Measurements from ENCODE around the gene CIT.

GRCh38 chr12:119791453-119791852, 85.7 kb downstream of the CIT start:
- TF ChIP-seq CTCF (conservative IDR thresholded peaks at IDR 0.05 in 1 of 2, IDR thresholded peaks at IDR 0.05 in 1 of 2; ENCODE audit: extremely low read depth in 1 of 2, insufficient read depth in 1 of 2, low read depth in 1 of 2, low read length in 2 of 2) (no peak), EZH2 (IDR thresholded peaks at IDR 0.05; ENCODE audit: borderline replicate concordance, low read length) (no peak)
